ENCODE measurements around the gene UMODL1. TPM values are rescaled to one million over a fixed set of nuclear protein-coding genes. Genes with fewer than 3 reads are reported as not detected.
A peak's percentile ranks its signal among the peaks of the same experiment; 100 is the strongest.

Gene UMODL1
- total RNA-seq, 4 donors from 2014 or later: 0.15 to 0.21 TPM; not detected in 2

DNA sequence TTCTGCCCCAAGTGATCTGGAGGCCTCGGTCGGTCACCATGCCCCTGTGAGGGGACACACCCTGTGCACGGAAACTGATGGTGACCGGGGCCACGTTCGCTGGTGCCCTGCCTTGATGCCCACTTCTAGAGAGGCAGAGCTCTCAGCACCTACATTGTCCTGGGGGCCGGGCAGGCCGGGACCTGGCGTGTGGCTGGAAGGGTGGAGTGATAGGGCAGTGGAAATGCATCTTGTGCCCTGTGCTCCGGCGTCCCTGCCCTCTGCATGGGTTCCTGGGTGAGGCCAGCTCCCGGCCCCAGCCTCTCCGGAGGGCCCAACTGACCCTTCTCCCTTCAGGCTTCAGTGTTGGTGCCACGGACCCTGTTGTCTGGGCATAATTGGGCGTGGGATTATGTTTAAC, 11.0 kb upstream of the UMODL1 start:
- H3K36me3 ChIP-seq: no peaks in the 10 kb centered on the region
- no peak overlapping the region for H3K4me3 ChIP-seq
- DNase-seq (ENCODE audit: low spot score in 2 of 2): no peak
- H3K27me3 ChIP-seq: no peaks in the 10 kb centered on the region
- 97% methylated on average over 6 of the region's 15 CpGs for WGBS
- H3K9me3 ChIP-seq: no peaks in the 10 kb centered on the region
- TF ChIP-seq POLR2A (IDR thresholded peaks at IDR 0.05): no peak
- TF ChIP-seq POLR2AphosphoS5 (IDR thresholded peaks at IDR 0.05): no peak
- TF ChIP-seq EP300 (IDR thresholded peaks at IDR 0.05): no peak
- TF ChIP-seq, protein P1, sequence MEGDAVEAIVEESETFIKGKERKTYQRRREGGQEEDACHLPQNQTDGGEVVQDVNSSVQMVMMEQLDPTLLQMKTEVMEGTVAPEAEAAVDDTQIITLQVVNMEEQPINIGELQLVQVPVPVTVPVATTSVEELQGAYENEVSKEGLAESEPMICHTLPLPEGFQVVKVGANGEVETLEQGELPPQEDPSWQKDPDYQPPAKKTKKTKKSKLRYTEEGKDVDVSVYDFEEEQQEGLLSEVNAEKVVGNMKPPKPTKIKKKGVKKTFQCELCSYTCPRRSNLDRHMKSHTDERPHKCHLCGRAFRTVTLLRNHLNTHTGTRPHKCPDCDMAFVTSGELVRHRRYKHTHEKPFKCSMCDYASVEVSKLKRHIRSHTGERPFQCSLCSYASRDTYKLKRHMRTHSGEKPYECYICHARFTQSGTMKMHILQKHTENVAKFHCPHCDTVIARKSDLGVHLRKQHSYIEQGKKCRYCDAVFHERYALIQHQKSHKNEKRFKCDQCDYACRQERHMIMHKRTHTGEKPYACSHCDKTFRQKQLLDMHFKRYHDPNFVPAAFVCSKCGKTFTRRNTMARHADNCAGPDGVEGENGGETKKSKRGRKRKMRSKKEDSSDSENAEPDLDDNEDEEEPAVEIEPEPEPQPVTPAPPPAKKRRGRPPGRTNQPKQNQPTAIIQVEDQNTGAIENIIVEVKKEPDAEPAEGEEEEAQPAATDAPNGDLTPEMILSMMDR (IDR thresholded peaks at IDR 0.05): no peak
- H3K27ac ChIP-seq: no peak overlapping the region
- H3K4me1 ChIP-seq: peaks cover 66% of the 10 kb centered on the region

DNA sequence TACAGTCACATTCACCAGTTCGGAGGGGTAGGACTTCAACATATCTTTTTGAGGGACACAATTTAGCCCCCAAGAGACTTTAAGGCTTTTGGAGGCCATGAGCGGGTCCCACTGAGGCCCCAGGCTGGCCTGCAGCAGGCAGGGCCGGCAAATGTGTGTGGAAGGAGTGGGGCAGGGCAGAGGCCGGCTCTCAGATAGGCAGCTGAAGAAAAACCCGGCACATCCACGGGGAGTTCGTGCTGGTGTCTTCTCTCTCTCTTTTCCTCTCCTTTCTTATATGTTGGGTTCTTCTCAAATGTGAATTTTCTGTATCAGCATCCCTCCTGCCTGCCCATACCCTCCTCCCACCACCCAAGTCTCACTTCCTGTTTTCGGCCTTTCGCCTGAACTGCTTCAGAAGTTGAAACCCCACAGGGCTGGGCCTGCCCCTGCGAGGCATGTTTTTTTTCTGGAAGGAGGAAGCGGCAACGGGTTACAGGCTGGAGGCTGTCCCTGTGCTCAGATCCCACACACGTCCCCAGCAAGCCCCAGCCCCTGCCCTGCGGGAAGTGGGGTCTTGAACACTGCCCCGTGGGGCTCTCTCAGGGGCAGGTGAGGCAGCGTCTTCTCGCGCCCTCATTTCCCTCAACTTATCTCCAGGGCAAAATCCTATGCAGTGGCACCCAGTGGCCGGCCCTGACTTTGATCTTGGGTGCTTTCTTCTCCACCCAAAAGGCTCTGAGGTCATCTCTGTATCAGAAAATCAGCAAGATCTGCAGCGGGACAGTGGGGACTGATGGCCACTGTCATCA, 9.7 kb upstream of the UMODL1 start:
- DNase-seq (ENCODE audit: low spot score in 2 of 2): no peak
- no peak overlapping the region for H3K4me3 ChIP-seq
- no peak for TF ChIP-seq POLR2AphosphoS5 (IDR thresholded peaks at IDR 0.05)
- TF ChIP-seq POLR2A (IDR thresholded peaks at IDR 0.05): no peak
- TF ChIP-seq, protein P1 (IDR thresholded peaks at IDR 0.05): no peak
- no peak for TF ChIP-seq EP300 (IDR thresholded peaks at IDR 0.05)
- H3K9me3 ChIP-seq: no peaks in the 10 kb centered on the region
- no peak overlapping the region for H3K27ac ChIP-seq
- H3K4me1 ChIP-seq: peaks cover 63% of the 10 kb centered on the region
- H3K27me3 ChIP-seq: no peaks in the 10 kb centered on the region
- no peaks in the 10 kb centered on the region for H3K36me3 ChIP-seq
- WGBS: 82% methylated on average over 20 of the region's 20 CpGs

DNA sequence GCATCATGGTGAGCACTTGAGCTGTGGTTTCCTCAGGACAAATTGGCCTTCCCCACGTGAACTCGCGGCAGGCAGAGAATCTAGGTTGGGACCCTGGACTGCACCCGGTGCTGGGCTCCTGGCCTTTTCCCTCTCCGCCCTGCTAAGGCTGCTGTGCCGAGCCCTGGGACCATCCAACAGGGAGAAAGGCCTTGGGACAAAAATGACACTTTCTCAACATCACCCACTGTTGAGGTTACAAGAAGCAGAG, 9.2 kb upstream of the UMODL1 start:
- DNase-seq (ENCODE audit: low spot score in 2 of 2): no peak
- H3K27ac ChIP-seq: no peak overlapping the region
- H3K9me3 ChIP-seq: no peaks in the 10 kb centered on the region
- H3K27me3 ChIP-seq: no peaks in the 10 kb centered on the region
- no peaks in the 10 kb centered on the region for H3K36me3 ChIP-seq
- no peak overlapping the region for H3K4me3 ChIP-seq
- peaks cover 58% of the 10 kb centered on the region for H3K4me1 ChIP-seq
- 65% methylated on average over 6 of the region's 6 CpGs for whole genome bisulfite sequencing
- TF ChIP-seq POLR2AphosphoS5 (IDR thresholded peaks at IDR 0.05) (no peak), POLR2A (IDR thresholded peaks at IDR 0.05) (no peak), EP300 (IDR thresholded peaks at IDR 0.05) (no peak)
- TF ChIP-seq, protein P1 (IDR thresholded peaks at IDR 0.05): no peak

DNA sequence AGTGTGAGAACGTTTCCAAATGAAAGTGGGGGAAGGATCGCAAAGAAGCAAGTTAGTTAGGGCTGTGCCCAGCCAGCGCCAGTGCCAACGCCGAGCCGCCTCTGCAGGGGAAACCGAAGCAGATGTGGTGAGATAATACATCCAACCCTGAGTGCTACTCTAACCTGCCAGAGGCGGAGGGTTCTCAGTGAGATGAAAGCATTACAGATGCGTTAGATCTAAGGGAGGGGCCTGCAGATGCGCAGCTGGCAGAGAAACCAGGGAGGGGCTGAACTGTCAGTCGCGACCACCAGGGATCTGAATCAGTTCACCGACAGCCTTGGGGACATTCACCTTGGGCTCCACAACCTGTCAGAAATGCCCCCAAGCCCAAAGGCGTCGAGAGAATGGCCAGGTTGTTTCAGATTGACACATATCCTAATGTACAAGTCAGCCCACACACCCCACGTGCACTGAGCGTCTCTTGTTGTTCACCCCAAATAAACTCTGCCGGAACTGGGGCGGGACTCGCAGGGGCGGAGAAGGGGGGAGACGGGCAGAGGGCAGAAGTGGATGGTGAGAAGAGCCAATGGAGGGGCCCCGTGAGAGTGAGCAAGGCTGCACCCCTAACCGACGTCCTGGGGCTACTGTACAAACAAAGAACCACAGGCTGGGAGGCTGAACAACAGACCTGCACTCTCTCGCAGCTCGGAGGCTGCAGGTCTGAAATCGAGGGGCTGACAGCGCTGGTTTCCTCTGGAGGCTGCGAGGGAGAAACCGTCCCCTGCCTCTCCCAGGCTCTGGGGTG, 8.7 kb upstream of the UMODL1 start:
- DNase-seq (ENCODE audit: low spot score in 2 of 2): no peak
- Histone ChIP-seq H3K27ac (no peak overlapping the region), H3K36me3 (no peaks in the 10 kb centered on the region), H3K27me3 (peaks cover 1% of the 10 kb centered on the region), H3K4me3 (peak overlapping the region; percentile 1), H3K4me1 (peaks cover 53% of the 10 kb centered on the region), H3K9me3 (no peaks in the 10 kb centered on the region)
- TF ChIP-seq, protein P1 (IDR thresholded peaks at IDR 0.05): no peak
- TF ChIP-seq POLR2AphosphoS5 (IDR thresholded peaks at IDR 0.05): no peak
- no peak for TF ChIP-seq EP300 (IDR thresholded peaks at IDR 0.05)
- TF ChIP-seq POLR2A (IDR thresholded peaks at IDR 0.05): no peak
- whole genome bisulfite sequencing: 45% methylated on average over 31 of the region's 31 CpGs

DNA sequence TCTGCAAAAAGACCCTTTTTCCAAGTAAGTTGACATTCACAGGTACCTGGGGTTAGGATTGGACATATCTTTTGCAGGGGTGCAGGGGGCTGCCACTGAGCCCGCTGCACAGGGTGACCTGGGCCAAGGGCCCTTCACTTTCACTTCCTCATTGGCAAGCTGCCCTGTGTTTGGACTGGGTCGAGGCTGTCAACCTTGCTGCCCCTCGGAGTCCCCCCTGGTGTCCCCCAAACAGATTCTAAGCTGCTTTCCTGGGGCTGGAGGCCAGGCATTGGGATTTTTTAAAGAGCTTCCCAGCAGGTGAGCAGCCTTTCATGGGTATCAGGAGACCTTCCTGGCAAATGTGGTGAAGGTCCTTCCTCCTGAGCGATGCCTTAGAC, 7.9 kb upstream of the UMODL1 start:
- TF ChIP-seq EP300 (IDR thresholded peaks at IDR 0.05): no peak
- TF ChIP-seq, protein P1 (IDR thresholded peaks at IDR 0.05): no peak
- TF ChIP-seq POLR2AphosphoS5 (IDR thresholded peaks at IDR 0.05): no peak
- no peak for TF ChIP-seq POLR2A (IDR thresholded peaks at IDR 0.05)
- Histone ChIP-seq H3K36me3 (no peaks in the 10 kb centered on the region), H3K9me3 (no peaks in the 10 kb centered on the region), H3K4me3 (peak overlapping the region; percentile 1), H3K4me1 (peaks cover 45% of the 10 kb centered on the region), H3K27ac (no peak overlapping the region), H3K27me3 (peaks cover 7% of the 10 kb centered on the region)
- DNase-seq (ENCODE audit: low spot score in 2 of 2): no peak
- 33% methylated on average over 4 of the region's 4 CpGs for WGBS

Measured in suprapubic skin (tissue), 4 donors.